NT2/D1 (cell line): ENCODE data around the gene CORO2A.

Source experiments
- DNase-seq: peaks from one replicate; pipeline ENCODE4 v3.0.0-alpha.2; 2011; ENCODE audit warnings: low read depth, low spot score
- H3K27me3 ChIP-seq: 2 replicates; pipeline ENCODE4 v1.6.0; 2011; ENCODE audit warnings: mild to moderate bottlenecking; ENCODE audit not compliant: insufficient read length, insufficient read depth
- H3K36me3 ChIP-seq: 2 replicates; pipeline ENCODE4 v1.6.1; 2011; ENCODE audit warnings: mild to moderate bottlenecking, low read length, mixed read lengths; ENCODE audit not compliant: insufficient read depth, insufficient read length
- H3K4me1 ChIP-seq: 2 replicates; pipeline ENCODE4 v1.5.1; 2011; ENCODE audit not compliant: insufficient read depth, insufficient read length
- H3K4me3 ChIP-seq: 2 replicates; pipeline ENCODE4 v1.5.1; 2011; ENCODE audit warnings: low read depth; ENCODE audit not compliant: insufficient read length
- H3K9ac ChIP-seq: 2 replicates; pipeline ENCODE4 v1.6.0; 2011; ENCODE audit warnings: low read depth; ENCODE audit not compliant: insufficient read length
- H3K9me3 ChIP-seq: 2 replicates; pipeline ENCODE4 v1.5.1; 2011; ENCODE audit warnings: mild to moderate bottlenecking, low read length; ENCODE audit not compliant: insufficient read depth
- SUZ12 ChIP-seq: IDR thresholded peaks from 2 replicates; pipeline ENCODE4 v1.6.1; 2011; ENCODE audit not compliant: insufficient read length, insufficient read depth; ENCODE audit errors: extremely low read depth
- YY1 ChIP-seq: IDR thresholded peaks from 2 replicates; pipeline ENCODE4 v1.6.1; 2011; ENCODE audit not compliant: insufficient read length, insufficient read depth
- ZNF274 ChIP-seq: IDR thresholded peaks from 2 replicates; pipeline ENCODE4 v1.6.1; 2011; ENCODE audit warnings: mild to moderate bottlenecking, low read depth, low read length

CORO2A gene

DNA sequence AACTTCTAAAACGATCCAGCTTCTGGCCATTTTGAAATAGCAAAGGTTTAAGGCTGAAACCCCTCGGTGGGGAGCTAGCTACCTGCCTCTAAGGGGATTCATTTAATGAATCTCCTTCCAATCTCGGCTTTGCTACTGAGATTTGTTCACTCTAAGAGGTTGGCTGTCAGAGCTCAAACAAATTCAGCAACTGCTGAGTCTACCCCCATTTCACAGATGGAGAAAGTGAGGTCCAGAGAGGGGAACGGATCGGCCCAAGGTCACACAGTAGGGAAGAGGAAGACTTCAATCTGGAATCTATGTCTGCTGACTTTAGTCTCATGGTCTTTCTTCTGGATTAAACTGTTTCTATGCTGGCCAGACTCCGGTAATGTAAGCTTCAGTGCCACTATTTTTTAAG lies 3.0 kb downstream of the CORO2A start:
- no peaks in the 10 kb centered on the region for H3K9me3 ChIP-seq
- no peak overlapping the region for H3K4me3 ChIP-seq
- DNase-seq = no peak
- H3K36me3 ChIP-seq = peaks cover 7% of the 10 kb centered on the region
- H3K27me3 ChIP-seq = no peaks in the 10 kb centered on the region
- H3K4me1 ChIP-seq = peaks cover 8% of the 10 kb centered on the region
- TF ChIP-seq ZNF274 (no peak), SUZ12 (no peak), YY1 (no peak)
- no peak overlapping the region for H3K9ac ChIP-seq

DNA sequence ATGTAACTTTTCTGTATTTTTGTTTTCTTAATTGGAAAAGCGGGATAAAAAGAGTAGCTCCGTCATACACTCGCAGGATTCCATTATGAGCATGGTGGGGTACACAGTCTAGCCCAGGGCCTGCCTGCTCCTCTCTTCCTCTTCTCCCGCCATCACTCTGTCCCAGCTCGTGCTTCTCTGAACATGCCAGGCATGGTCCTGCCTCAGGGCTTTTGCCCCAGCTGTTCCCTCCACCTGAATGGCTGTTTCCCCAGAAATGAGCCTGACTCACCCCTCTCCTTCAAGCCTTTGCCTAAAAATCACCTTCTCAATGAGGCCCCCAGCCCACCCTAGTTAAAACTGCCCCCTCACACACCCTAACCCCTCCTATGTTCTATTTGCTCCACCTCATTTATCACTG lies 4.5 kb downstream of the CORO2A start:
- DNase-seq = no peak
- peaks cover 10% of the 10 kb centered on the region for H3K36me3 ChIP-seq
- no peak overlapping the region for H3K9ac ChIP-seq
- H3K4me1 ChIP-seq = peaks cover 11% of the 10 kb centered on the region
- H3K4me3 ChIP-seq = no peak overlapping the region
- TF ChIP-seq YY1 (no peak), SUZ12 (no peak), ZNF274 (no peak)
- H3K27me3 ChIP-seq = no peaks in the 10 kb centered on the region
- H3K9me3 ChIP-seq = no peaks in the 10 kb centered on the region

DNA sequence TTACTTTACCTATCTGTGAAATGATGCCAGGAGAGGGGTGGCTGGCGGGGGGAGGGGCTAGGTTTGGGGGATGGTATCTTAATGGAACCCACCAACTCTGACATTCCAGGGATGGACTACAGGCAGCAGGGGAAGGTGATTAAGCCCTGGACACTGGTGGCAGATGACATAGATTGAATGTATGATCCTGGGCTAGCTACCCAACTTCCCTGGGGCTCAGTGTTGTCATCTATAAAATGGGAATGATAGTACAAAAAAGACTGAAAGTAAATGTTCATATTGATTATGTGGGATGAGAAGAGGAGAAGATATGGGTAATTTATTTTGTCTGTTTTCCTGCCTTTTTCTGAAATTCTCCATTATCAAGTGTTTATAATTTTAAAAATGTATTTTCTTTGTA lies 6.2 kb downstream of the CORO2A start:
- H3K27me3 ChIP-seq = no peaks in the 10 kb centered on the region
- peaks cover 10% of the 10 kb centered on the region for H3K36me3 ChIP-seq
- H3K4me1 ChIP-seq = peaks cover 8% of the 10 kb centered on the region
- no peak overlapping the region for H3K9ac ChIP-seq
- no peak overlapping the region for H3K4me3 ChIP-seq
- no peak for TF ChIP-seq YY1
- TF ChIP-seq SUZ12 = no peak
- TF ChIP-seq ZNF274 = no peak
- DNase-seq = no peak
- H3K9me3 ChIP-seq = no peaks in the 10 kb centered on the region

DNA sequence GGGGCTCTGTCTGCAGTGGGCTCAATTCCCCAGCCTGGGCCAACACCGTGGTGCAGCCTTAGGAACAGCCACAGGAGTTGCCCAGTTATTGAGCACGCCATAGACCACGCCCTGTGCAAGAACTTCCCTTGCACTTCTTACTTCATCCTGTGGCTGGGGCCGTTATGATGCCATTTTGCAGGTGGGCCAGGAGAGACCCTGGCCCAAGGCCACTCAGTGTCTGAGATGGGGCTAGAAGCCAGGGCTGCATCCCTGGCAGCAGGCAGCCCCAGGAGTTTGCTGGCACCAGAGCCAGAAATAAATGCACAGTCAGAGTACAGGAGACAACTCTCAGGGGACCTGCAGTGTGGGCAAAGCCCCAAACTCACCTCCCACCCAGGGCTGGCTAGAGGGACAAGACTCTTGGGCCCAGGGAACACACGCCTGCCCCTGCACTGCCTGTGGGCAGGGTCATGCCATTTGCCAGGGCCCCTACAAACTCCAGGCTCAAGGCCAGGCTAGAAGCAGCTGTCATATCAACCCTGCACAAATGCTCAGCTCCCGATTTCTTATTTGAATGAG lies 6.7 kb downstream of the CORO2A start:
- Histone ChIP-seq H3K4me3 (no peak overlapping the region), H3K36me3 (peaks cover 13% of the 10 kb centered on the region), H3K9me3 (no peaks in the 10 kb centered on the region), H3K4me1 (peaks cover 5% of the 10 kb centered on the region), H3K27me3 (no peaks in the 10 kb centered on the region), H3K9ac (no peak overlapping the region)
- no peak for TF ChIP-seq ZNF274
- TF ChIP-seq YY1 = no peak
- no peak for TF ChIP-seq SUZ12
- no peak for DNase-seq

DNA sequence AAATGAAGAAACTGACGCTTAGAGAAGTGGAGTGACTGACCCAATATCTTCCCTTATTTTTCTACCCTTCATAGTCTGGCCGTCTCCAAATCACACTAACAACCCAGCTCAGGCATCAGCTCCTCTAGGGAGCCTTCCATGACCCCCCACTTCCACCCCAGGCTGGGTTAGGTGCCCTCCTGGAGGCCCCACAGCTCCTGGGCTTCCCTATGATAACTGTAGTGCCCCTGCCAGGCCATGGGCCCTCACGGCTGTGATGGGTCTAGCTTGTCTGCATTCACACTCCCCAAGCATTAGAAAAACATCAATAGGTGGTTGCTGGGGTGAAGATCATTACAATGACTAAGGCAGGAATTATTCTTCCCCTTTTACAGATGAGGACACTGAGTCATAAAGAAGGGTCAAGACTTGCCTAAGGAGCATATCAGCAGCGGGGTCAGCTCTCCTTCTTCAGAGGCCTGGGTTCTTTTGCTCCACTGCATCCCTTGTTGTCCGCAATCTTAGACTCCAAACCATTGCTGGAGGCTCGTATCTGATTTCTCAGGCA lies 7.3 kb downstream of the CORO2A start:
- H3K36me3 ChIP-seq = peaks cover 13% of the 10 kb centered on the region
- no peak overlapping the region for H3K4me3 ChIP-seq
- H3K27me3 ChIP-seq = no peaks in the 10 kb centered on the region
- no peak overlapping the region for H3K9ac ChIP-seq
- no peak for DNase-seq
- no peaks in the 10 kb centered on the region for H3K9me3 ChIP-seq
- TF ChIP-seq YY1 (no peak), ZNF274 (no peak), SUZ12 (no peak)
- peaks cover 3% of the 10 kb centered on the region for H3K4me1 ChIP-seq

DNA sequence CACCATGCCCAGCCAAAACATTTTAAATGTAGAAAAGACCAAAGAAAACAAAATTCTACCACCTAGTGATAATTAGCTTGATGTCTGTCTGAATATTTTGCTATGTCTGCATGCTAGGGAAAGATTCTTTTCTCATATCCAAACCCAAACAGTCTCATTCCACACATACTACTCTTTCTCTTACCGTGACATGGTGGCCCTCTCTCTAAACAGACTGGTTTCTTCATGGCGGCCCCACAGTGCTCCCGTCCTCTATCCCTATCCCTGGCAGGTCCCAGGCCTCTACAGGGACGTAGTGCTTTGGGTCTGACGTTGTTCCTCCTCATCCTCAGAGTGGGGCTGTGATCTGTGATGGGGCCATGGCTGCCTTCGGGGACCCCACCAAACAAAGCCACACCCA lies 8.1 kb downstream of the CORO2A start:
- TF ChIP-seq ZNF274 (no peak), SUZ12 (no peak), YY1 (no peak)
- peaks cover 10% of the 10 kb centered on the region for H3K36me3 ChIP-seq
- no peak overlapping the region for H3K4me3 ChIP-seq
- no peak overlapping the region for H3K9ac ChIP-seq
- no peak for DNase-seq
- H3K9me3 ChIP-seq = no peaks in the 10 kb centered on the region
- peaks cover 3% of the 10 kb centered on the region for H3K4me1 ChIP-seq
- no peaks in the 10 kb centered on the region for H3K27me3 ChIP-seq

DNA sequence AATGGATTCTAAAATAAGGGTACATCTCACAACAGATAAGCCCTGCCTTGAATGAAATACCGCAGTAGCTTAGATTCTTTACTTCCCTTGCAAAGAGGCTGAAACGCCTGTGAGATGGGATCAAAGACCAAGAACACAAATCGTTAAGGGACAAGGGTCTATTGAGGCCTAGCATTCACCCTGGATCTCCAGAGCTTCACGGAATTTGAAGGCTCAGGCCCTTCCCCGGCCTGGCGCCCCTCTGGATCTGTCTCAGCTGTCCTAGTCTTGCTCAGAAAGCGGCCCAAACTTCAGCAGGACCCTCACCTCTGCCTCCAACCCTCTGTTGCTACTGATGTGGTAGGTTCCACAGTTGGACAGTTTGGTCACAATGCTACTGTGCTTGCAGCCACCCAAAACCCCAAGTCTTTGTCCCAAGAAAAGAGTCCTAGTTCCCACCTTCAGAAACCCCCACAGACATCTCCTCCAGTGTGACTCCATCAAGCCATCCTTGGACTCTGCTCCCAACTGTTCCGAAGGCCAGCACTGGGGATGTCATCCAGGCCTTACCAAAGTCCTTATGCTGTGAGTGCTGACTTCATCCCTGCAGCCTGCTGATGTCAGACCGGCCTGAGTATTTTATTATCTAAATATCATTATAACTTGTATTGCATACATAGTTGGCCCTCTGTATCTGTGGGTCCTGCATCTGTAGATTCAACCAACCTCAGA lies 9.4 kb downstream of the CORO2A start:
- Histone ChIP-seq H3K36me3 (peaks cover 10% of the 10 kb centered on the region), H3K4me3 (no peak overlapping the region), H3K27me3 (no peaks in the 10 kb centered on the region), H3K9ac (no peak overlapping the region), H3K9me3 (no peaks in the 10 kb centered on the region), H3K4me1 (peaks cover 3% of the 10 kb centered on the region)
- TF ChIP-seq SUZ12 (no peak), ZNF274 (no peak), YY1 (no peak)
- DNase-seq = no peak
